HepG2 (cell line): ENCODE results near the gene SAMM50. TPM values are rescaled to one million over a fixed set of nuclear protein-coding genes. Genes with fewer than 3 reads are reported as not detected.

Source experiments
- ATAC-seq: fragments of 200-7000 bp; cut with Tn5 transposase; 3 replicates; pipeline ENCODE4 v1.9.1; 2020; ENCODE audit warnings: mild to moderate bottlenecking, moderate library complexity
- BruUV-seq: library from RNA; stranded (reverse); fragments of 400-500 nt; replicated peaks from 2 replicates; lab custom pipeline; 2021; lab: Mats Ljungman, UMichigan
- CTCF ChIA-PET: fragments of 300-600 bp; formaldehyde crosslinking; extraction: SDS; loops from one replicate; lab custom pipeline; 2021; ENCODE audit warnings: low total read pairs, inconsistent platforms, low intra/inter-chr PET ratio; lab: Yijun Ruan, JAX
- POLR2A ChIA-PET: fragments of 350-600 bp; sonication (Branson Sonifier 250); formaldehyde crosslinking; loops from one replicate; lab custom pipeline; 2020; ENCODE audit warnings: antibody characterized with exemption, inconsistent platforms; lab: Yijun Ruan, JAX
- DNase-seq: peaks from one replicate; pipeline ENCODE4 v3.0.0-alpha.2; 2015; ENCODE audit warnings: low spot score
- FAIRE-seq: peaks from 3 replicates; lab custom pipeline; 2011; peaks lifted over from hg19 to GRCh38; lab: Jason Lieb, UNC
- H2AFZ ChIP-seq: one replicate; pipeline ENCODE4 v1.6.1; 2011; ENCODE audit warnings: low read length, inconsistent platforms
- H3K27ac ChIP-seq: fragments of 300-600 bp; 3 replicates; pipeline ENCODE4 v1.8.0; 2011; ENCODE audit warnings: mixed run types, mild to moderate bottlenecking, mixed read lengths, low read length, inconsistent platforms; ENCODE audit not compliant: insufficient read depth; ENCODE audit errors: extremely low read length
- H3K27me3 ChIP-seq, 2 experiments: fragments of 200-600 bp in 1 of 2; 2 replicates in 1 of 2; 3 replicates in 1 of 2; pipeline versions ENCODE4 v1.6.0 to v1.8.0; 2011; ENCODE audit warnings: low read length in 2 of 2, mild to moderate bottlenecking in 2 of 2, moderate library complexity in 2 of 2, inconsistent platforms in 1 of 2; ENCODE audit not compliant: insufficient read depth in 2 of 2, control insufficient read depth in 1 of 2
- H3K36me3 ChIP-seq, 2 experiments: fragments of 200-600 bp in 1 of 2; replicated peaks in 1 of 2; 2 replicates in 1 of 2; 3 replicates in 1 of 2; pipeline versions ENCODE4 v1.5.1 to v1.8.0; 2011; ENCODE audit warnings: low read length in 2 of 2, inconsistent platforms in 1 of 2; ENCODE audit not compliant: insufficient read depth in 2 of 2, control insufficient read depth in 1 of 2
- H3K4me1 ChIP-seq: 2 replicates; pipeline ENCODE4 v1.5.1; 2012; ENCODE audit warnings: low read length, inconsistent platforms; ENCODE audit not compliant: insufficient read depth
- H3K4me2 ChIP-seq: 2 replicates; pipeline ENCODE4 v1.6.0; 2011; ENCODE audit warnings: low read depth, low read length, inconsistent platforms
- H3K4me3 ChIP-seq, 3 experiments: fragments of 200-600 bp in 1 of 3; sonication (generic), shearing (Covaris generic) in 1 of 3; replicated peaks in 1 of 3; 2 replicates each; pipeline ENCODE4 v1.5.1; 2011 to 2016; ENCODE audit warnings: low read length in 3 of 3, inconsistent platforms in 2 of 3, low read depth in 2 of 3, mild to moderate bottlenecking in 2 of 3, control low read depth in 1 of 3, mixed read lengths in 1 of 3; ENCODE audit not compliant: insufficient read depth in 1 of 3
- H3K79me2 ChIP-seq: one replicate; pipeline ENCODE4 v1.6.1; 2011; ENCODE audit warnings: low read length, inconsistent platforms; ENCODE audit not compliant: insufficient read depth
- H3K9ac ChIP-seq: 2 replicates; pipeline ENCODE4 v1.6.0; 2011; ENCODE audit warnings: mild to moderate bottlenecking, low read depth, low read length, inconsistent platforms; ENCODE audit not compliant: insufficient read depth
- H3K9me3 ChIP-seq: 2 replicates; pipeline ENCODE4 v1.5.1; 2012; ENCODE audit warnings: mild to moderate bottlenecking, low read length
- H4K20me1 ChIP-seq: 2 replicates; pipeline ENCODE4 v1.6.0; 2011; ENCODE audit warnings: inconsistent platforms, mild to moderate bottlenecking, low read length, moderate library complexity; ENCODE audit not compliant: insufficient read depth
- BRCA1 ChIP-seq: sonication (generic); formaldehyde crosslinking; IDR thresholded peaks from 2 replicates; pipeline ENCODE4 v1.4.0; 2020; ENCODE audit warnings: missing genetic modification reagents
- CCDC6 ChIP-seq: sonication (generic); formaldehyde crosslinking; IDR thresholded peaks from 2 replicates; pipeline ENCODE4 v1.8.1; 2022; ENCODE audit warnings: mild to moderate bottlenecking, missing genetic modification reagents, moderate library complexity
- EHMT2 ChIP-seq: fragments of 200-600 bp; sonication (generic); IDR thresholded peaks from 2 replicates; pipeline ENCODE4 v1.7.0; 2017; ENCODE audit warnings: antibody characterized with exemption, low read depth, low read length, borderline replicate concordance
- EZH2 ChIP-seq: conservative IDR thresholded peaks from 2 replicates; pipeline ENCODE4 v1.6.1; 2012; ENCODE audit warnings: mild to moderate bottlenecking, low read depth, low read length, moderate library complexity
- FOXM1 ChIP-seq: sonication (generic); formaldehyde crosslinking; IDR thresholded peaks from 2 replicates; pipeline ENCODE4 v1.5.0; 2020; ENCODE audit warnings: missing genetic modification reagents
- HOXA5 ChIP-seq: sonication (generic); formaldehyde crosslinking; IDR thresholded peaks from 2 replicates; pipeline ENCODE4 v1.4.0; 2020; ENCODE audit warnings: missing genetic modification reagents
- MTA3 ChIP-seq: sonication (generic); formaldehyde crosslinking; IDR thresholded peaks from 2 replicates; pipeline ENCODE4 v1.4.0; 2020; ENCODE audit warnings: missing genetic modification reagents
- PAF1 ChIP-seq: IDR thresholded peaks from 2 replicates; pipeline ENCODE4 v1.6.1; 2016; ENCODE audit warnings: missing genetic modification reagents, missing compliant biosample characterization
- RAD21 ChIP-seq: fragments of 450-650 bp; formaldehyde crosslinking; IDR thresholded peaks from 2 replicates; pipeline ENCODE4 v1.5.0; 2020; ENCODE audit warnings: mild to moderate bottlenecking
- SP4 ChIP-seq: sonication (generic); formaldehyde crosslinking; IDR thresholded peaks from 2 replicates; pipeline ENCODE4 v1.8.1; 2023; ENCODE audit warnings: mild to moderate bottlenecking, missing genetic modification reagents
- ZBTB25 ChIP-seq: IDR thresholded peaks from 2 replicates; pipeline ENCODE4 v1.6.1; 2018; ENCODE audit warnings: missing genetic modification reagents
- ZNF230 ChIP-seq: sonication (generic); formaldehyde crosslinking; IDR thresholded peaks from 2 replicates; pipeline ENCODE4 v1.4.0; 2020; ENCODE audit warnings: mild to moderate bottlenecking, missing genetic modification reagents
- ZNF558 ChIP-seq: sonication (generic); formaldehyde crosslinking; IDR thresholded peaks from 2 replicates; pipeline ENCODE4 v1.9.0; 2022; ENCODE audit warnings: mild to moderate bottlenecking, missing genetic modification reagents, borderline replicate concordance
- WGBS: methylation state at CpG from one replicate; pipeline ENCODE4 v1.1.6; 2017; ENCODE audit warnings: low lambda C conversion rate; 5-methylcytosine and 5-hydroxymethylcytosine counted together
- in situ Hi-C: cut with HindIII; loops from 2 replicates; pipeline ENCODE4 v1.10.0; 2017; ENCODE audit warnings: low pct_unique_long_range_greater_than_20kb; ENCODE audit not compliant: extremely low pct_ligation_motif_present
- intact Hi-C: fragments of 100-400 bp; cut with micrococcal nuclease; formaldehyde crosslinking; loops from one replicate; pipeline ENCODE4 v1.10.0; 2022; ENCODE audit not compliant: unreplicated experiment
- polyA plus RNA-seq, 8 experiments: library from polyadenylated mRNA; depleted of rRNA in 3 of 8; stranded (reverse) in 7 of 8; unstranded in 1 of 8; fragments of >200 nt; fragmentation: Illumina TruSeq in 4 of 8; extraction: Trizol in 4 of 8; gene quantifications; 2 replicates each; pipeline versions ENCODE4 v1.2.1 to v1.2.3, GENCODE V29; 2011 to 2016; ENCODE audit warnings: low read depth in 4 of 8, missing spikeins in 1 of 8, mixed read lengths in 1 of 8; ENCODE audit not compliant: insufficient read depth in 1 of 8
- total RNA-seq, 5 experiments: library from RNA; depleted of rRNA; stranded (reverse); fragments of >200 nt; fragmentation: Illumina TruSeq; extraction: Trizol; gene quantifications; 2 replicates each; pipeline ENCODE4 v1.2.3, GENCODE V29; 2016; ENCODE audit warnings: low read depth in 1 of 5
- TF ChIP-seq, protein P1 (sequence below): sonication (generic); formaldehyde crosslinking; IDR thresholded peaks from 2 replicates; pipeline ENCODE4 v1.4.0; 2020; ENCODE audit warnings: missing genetic modification reagents, borderline replicate concordance
- TF ChIP-seq, protein P2 (sequence below): IDR thresholded peaks from 2 replicates; pipeline ENCODE4 v1.6.1; 2016; ENCODE audit warnings: mild to moderate bottlenecking

SAMM50 gene
- total and polyA plus RNA-seq, 2 of the 13 experiments (the other 11 are each of a cell fraction or from before 2014, with no cell fraction given): 34.7 to 63.4 TPM

GRCh38 chr22:43985532-43985931, 30.3 kb downstream of the SAMM50 start:
- TF ChIP-seq SP4 (CRISPR knock-in tag): no peak
- no peak for TF ChIP-seq EHMT2
- TF ChIP-seq ZNF558 (CRISPR knock-in tag): no peak
- TF ChIP-seq EZH2: no peak
- in situ Hi-C loops (no loop called here), intact Hi-C loops (no loop called here)
- FAIRE-seq (no peak), DNase-seq (no peak), ATAC-seq (no peak)
- Histone ChIP-seq H3K27ac (no peak overlapping the region), H3K36me3 (peaks cover 20 to 72% of the 10 kb centered on the region in 2 experiments; a peak in 4 of 5 replicates), H3K9ac (no peak overlapping the region), H3K27me3 (no peaks in the 10 kb centered on the region), H3K4me2 (no peak overlapping the region), H3K79me2 (no peaks in the 10 kb centered on the region), H3K9me3 (no peaks in the 10 kb centered on the region), H3K4me3 (no peak overlapping the region), H2AFZ (no peak overlapping the region), H4K20me1 (no peaks in the 10 kb centered on the region), H3K4me1 (no peaks in the 10 kb centered on the region)
- WGBS: 90% methylated on average over 11 of the region's 12 CpGs
- ChIA-PET CTCF (no interaction called here), POLR2A (no interaction called here)
- BruUV-seq: no TSS peak

DNA sequence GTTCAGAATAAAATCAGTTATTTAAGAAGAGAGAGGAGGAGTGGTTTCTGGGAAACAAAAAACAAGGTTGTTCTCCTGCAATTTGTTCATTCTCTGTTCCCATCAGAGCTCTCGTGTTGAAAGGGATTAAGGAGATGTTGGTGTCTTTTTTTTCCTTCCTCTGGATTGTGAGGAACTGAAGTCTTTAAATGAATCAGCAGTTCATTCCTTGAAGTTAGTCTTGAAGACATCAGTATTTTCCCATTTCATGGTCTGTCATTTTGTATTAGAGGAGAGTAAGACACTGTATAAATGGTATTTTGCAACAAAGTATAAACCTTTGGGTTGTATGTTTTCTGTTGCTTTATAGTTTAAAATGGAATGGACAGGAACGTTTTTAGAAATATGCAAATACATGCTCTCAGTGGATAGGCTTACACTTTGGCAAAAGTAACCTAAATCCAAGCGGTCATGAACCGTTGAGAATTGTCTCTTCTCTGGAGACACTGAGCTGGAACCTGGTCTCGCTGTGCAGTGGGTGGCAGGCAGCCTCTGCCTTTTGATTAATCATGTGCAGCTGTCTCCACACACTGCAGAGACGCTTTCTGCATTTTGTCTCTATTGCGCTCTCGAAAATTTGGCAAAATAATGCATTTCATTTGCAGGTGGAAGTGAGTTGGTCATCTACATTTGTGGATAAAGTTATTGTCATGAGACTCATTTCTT, 33.0 kb downstream of the SAMM50 start:
- Histone ChIP-seq H3K79me2 (no peaks in the 10 kb centered on the region), H3K9me3 (no peaks in the 10 kb centered on the region), H3K9ac (no peak overlapping the region), H3K4me2 (no peak overlapping the region), H3K4me3 (no peak overlapping the region), H2AFZ (no peak overlapping the region), H3K4me1 (peaks cover under 1% of the 10 kb centered on the region; the same call in 1 of the 2 replicates), H4K20me1 (no peaks in the 10 kb centered on the region), H3K36me3 (peaks cover 24 to 72% of the 10 kb centered on the region in 2 experiments; a peak in 4 of 5 replicates), H3K27me3 (no peaks in the 10 kb centered on the region), H3K27ac (no peak overlapping the region)
- in situ Hi-C loops: no loop called here
- WGBS: 96% methylated on average over 8 of the region's 8 CpGs
- FAIRE-seq: no peak
- intact Hi-C loops: no loop called here
- CTCF ChIA-PET: no interaction called here
- no peak for ATAC-seq
- POLR2A ChIA-PET: no interaction called here
- DNase-seq: no peak
- BruUV-seq: no TSS peak
- no peak for TF ChIP-seq ZNF230 (CRISPR knock-in tag)
- TF ChIP-seq, protein P1, sequence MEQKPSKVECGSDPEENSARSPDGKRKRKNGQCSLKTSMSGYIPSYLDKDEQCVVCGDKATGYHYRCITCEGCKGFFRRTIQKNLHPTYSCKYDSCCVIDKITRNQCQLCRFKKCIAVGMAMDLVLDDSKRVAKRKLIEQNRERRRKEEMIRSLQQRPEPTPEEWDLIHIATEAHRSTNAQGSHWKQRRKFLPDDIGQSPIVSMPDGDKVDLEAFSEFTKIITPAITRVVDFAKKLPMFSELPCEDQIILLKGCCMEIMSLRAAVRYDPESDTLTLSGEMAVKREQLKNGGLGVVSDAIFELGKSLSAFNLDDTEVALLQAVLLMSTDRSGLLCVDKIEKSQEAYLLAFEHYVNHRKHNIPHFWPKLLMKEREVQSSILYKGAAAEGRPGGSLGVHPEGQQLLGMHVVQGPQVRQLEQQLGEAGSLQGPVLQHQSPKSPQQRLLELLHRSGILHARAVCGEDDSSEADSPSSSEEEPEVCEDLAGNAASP: no peak
- no peak for TF ChIP-seq ZBTB25 (CRISPR knock-in tag)
- TF ChIP-seq HOXA5 (CRISPR knock-in tag): no peak
- no peak for TF ChIP-seq FOXM1 (CRISPR knock-in tag)
- TF ChIP-seq, protein P2, sequence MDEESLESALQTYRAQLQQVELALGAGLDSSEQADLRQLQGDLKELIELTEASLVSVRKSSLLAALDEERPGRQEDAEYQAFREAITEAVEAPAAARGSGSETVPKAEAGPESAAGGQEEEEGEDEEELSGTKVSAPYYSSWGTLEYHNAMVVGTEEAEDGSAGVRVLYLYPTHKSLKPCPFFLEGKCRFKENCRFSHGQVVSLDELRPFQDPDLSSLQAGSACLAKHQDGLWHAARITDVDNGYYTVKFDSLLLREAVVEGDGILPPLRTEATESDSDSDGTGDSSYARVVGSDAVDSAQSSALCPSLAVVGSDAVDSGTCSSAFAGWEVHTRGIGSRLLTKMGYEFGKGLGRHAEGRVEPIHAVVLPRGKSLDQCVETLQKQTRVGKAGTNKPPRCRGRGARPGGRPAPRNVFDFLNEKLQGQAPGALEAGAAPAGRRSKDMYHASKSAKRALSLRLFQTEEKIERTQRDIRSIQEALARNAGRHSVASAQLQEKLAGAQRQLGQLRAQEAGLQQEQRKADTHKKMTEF (CRISPR knock-in tag): no peak
- TF ChIP-seq PAF1 (CRISPR knock-in tag): no peak
- TF ChIP-seq MTA3 (CRISPR knock-in tag): no peak
- no peak for TF ChIP-seq BRCA1
- TF ChIP-seq CCDC6 (CRISPR knock-in tag): no peak
- no peak for TF ChIP-seq RAD21 (CRISPR knock-in tag)
